Upper lobe of left lung (tissue), 4 donors: Measurements from ENCODE around the gene U2AF1L4.

Source experiments
- CTCF ChIP-seq, 6 experiments: fragments of 450-650 bp in 4 of 6; fragments of 200-600 bp in 2 of 6; sonication (generic) in 2 of 6; IDR thresholded peaks; one replicate each; pipeline ENCODE4 v1.5.1; 2016 to 2019; ENCODE audit warnings: antibody characterized with exemption in 6 of 6
- EP300 ChIP-seq, 4 donors: sonication (generic); formaldehyde crosslinking; IDR thresholded peaks; one replicate each; pipeline ENCODE4 v1.5.1; 2017; ENCODE audit warnings: antibody characterized with exemption in 4 of 4, control low read depth in 2 of 4
- POLR2A ChIP-seq, 4 donors: fragments of 450-650 bp; IDR thresholded peaks; one replicate each; pipeline ENCODE4 v1.5.1; 2016 to 2017; ENCODE audit warnings: antibody characterized with exemption in 4 of 4, mild to moderate bottlenecking in 2 of 4
- POLR2AphosphoS5 ChIP-seq, 2 donors: sonication (generic); formaldehyde crosslinking; IDR thresholded peaks; one replicate each; pipeline ENCODE4 v1.5.1; 2017; ENCODE audit warnings: antibody characterized with exemption in 2 of 2

GRCh38 chr19:35751839-35752745 lies 6.9 kb upstream of the U2AF1L4 start:
- TF ChIP-seq CTCF (IDR thresholded peaks at IDR 0.05) (no peak), EP300 (IDR thresholded peaks at IDR 0.05) (no peak), POLR2A (IDR thresholded peaks at IDR 0.05) (no peak), POLR2AphosphoS5 (IDR thresholded peaks at IDR 0.05) (no peak)
